Neural cell (in vitro differentiated cells): ENCODE results near the gene RALA. TPM values are rescaled to one million over a fixed set of nuclear protein-coding genes. Genes with fewer than 3 reads are reported as not detected.

Source experiments
- H2AFZ ChIP-seq: fragments of 200-600, 300-800 bp; sonication (generic), shearing (Covaris generic); 2 replicates; pipeline ENCODE4 v1.6.0; 2014; ENCODE audit warnings: low read depth, mild to moderate bottlenecking, antibody characterized with exemption, low read length, moderate library complexity
- H3F3A ChIP-seq: fragments of 200-600 bp; shearing (Covaris generic); 2 replicates; pipeline ENCODE4 v1.6.1; 2016; ENCODE audit warnings: mild to moderate bottlenecking, moderate library complexity, mixed read lengths, antibody characterized with exemption, low read length; ENCODE audit not compliant: insufficient read depth, poor library complexity, severe bottlenecking
- H3K27ac ChIP-seq: fragments of 200-600, 300-800 bp; sonication (generic), shearing (Covaris generic); 2 replicates; pipeline ENCODE4 v1.5.1; 2014; ENCODE audit warnings: mild to moderate bottlenecking, low read length, moderate library complexity
- H3K27me3 ChIP-seq: fragments of 300-800, 200-600 bp; sonication (generic), shearing (Covaris generic); 2 replicates; pipeline ENCODE4 v1.6.0; 2014; ENCODE audit warnings: mild to moderate bottlenecking, low read depth, low read length, moderate library complexity; ENCODE audit not compliant: insufficient read depth
- H3K36me3 ChIP-seq: fragments of 300-800, 200-600 bp; sonication (generic), shearing (Covaris generic); 2 replicates; pipeline ENCODE4 v1.5.1; 2014; ENCODE audit warnings: mild to moderate bottlenecking, antibody characterized with exemption, low read length, moderate library complexity; ENCODE audit not compliant: insufficient read depth
- H3K4me2 ChIP-seq: fragments of 300-800, 200-600 bp; sonication (generic), shearing (Covaris generic); 2 replicates; pipeline ENCODE4 v1.6.0; 2014; ENCODE audit warnings: mild to moderate bottlenecking, low read length
- H3K4me3 ChIP-seq: fragments of 300-800, 200-600 bp; sonication (generic), shearing (Covaris generic); 2 replicates; pipeline ENCODE4 v1.5.1; 2014; ENCODE audit warnings: mild to moderate bottlenecking, low read length, moderate library complexity
- H3K79me2 ChIP-seq: fragments of 200-600 bp; shearing (Covaris generic); replicated peaks from 2 replicates; pipeline ENCODE4 v1.6.0; 2014; ENCODE audit warnings: mild to moderate bottlenecking, low read length, moderate library complexity; ENCODE audit not compliant: insufficient read depth
- H3K9ac ChIP-seq: fragments of 300-800, 200-600 bp; sonication (generic), shearing (Covaris generic); 2 replicates; pipeline ENCODE4 v1.6.1; 2016; ENCODE audit warnings: mild to moderate bottlenecking, low read length, mixed read lengths
- H3K9me2 ChIP-seq: fragments of 200-600 bp; shearing (Covaris generic); 2 replicates; pipeline ENCODE4 v1.6.1; 2016; ENCODE audit warnings: mild to moderate bottlenecking, low read length, mixed read lengths; ENCODE audit not compliant: insufficient read depth
- H3K9me3 ChIP-seq: fragments of 200-600, 300-800 bp; sonication (generic), shearing (Covaris generic); 2 replicates; pipeline ENCODE4 v1.6.1; 2016; ENCODE audit warnings: mild to moderate bottlenecking, mixed run types, low read length, moderate library complexity, mixed read lengths
- H4K20me1 ChIP-seq: fragments of 200-600 bp; shearing (Covaris generic); 2 replicates; pipeline ENCODE4 v1.6.1; 2016; ENCODE audit warnings: mild to moderate bottlenecking, mixed run types; ENCODE audit not compliant: insufficient read depth
- CTCF ChIP-seq: fragments of 450-650 bp; IDR thresholded peaks from 2 replicates; pipeline ENCODE4 v1.5.1; 2014; ENCODE audit warnings: antibody characterized with exemption, mild to moderate bottlenecking, moderate library complexity; ENCODE audit not compliant: poor library complexity, severe bottlenecking
- EP300 ChIP-seq: fragments of 450-650 bp; conservative IDR thresholded peaks from 2 replicates; pipeline ENCODE4 v1.6.1; 2014; ENCODE audit warnings: antibody characterized with exemption, mild to moderate bottlenecking, moderate library complexity; ENCODE audit not compliant: poor library complexity, severe bottlenecking
- EZH2 ChIP-seq: fragments of 200-600, 300-800 bp; shearing (Covaris generic), sonication (generic); IDR thresholded peaks from 2 replicates; pipeline ENCODE4 v1.6.1; 2014; ENCODE audit warnings: antibody characterized with exemption, low read length, borderline replicate concordance, mild to moderate bottlenecking; ENCODE audit not compliant: insufficient read depth, poor library complexity, severe bottlenecking
- MXI1 ChIP-seq: fragments of 450-650 bp; conservative IDR thresholded peaks from 2 replicates; pipeline ENCODE4 v1.6.1; 2014; ENCODE audit warnings: antibody characterized with exemption, mild to moderate bottlenecking; ENCODE audit not compliant: poor library complexity, severe bottlenecking
- POLR2AphosphoS5 ChIP-seq: IDR thresholded peaks from 2 replicates; pipeline ENCODE4 v1.6.1; 2012
- RAD21 ChIP-seq: fragments of 450-650 bp; conservative IDR thresholded peaks from 2 replicates; pipeline ENCODE4 v1.6.1; 2014; ENCODE audit warnings: antibody characterized with exemption, mild to moderate bottlenecking, moderate library complexity
- REST ChIP-seq: IDR thresholded peaks from 2 replicates; pipeline ENCODE4 v1.6.1; 2012; ENCODE audit warnings: borderline replicate concordance
- SMC3 ChIP-seq: fragments of 450-650 bp; conservative IDR thresholded peaks from 2 replicates; pipeline ENCODE4 v1.6.1; 2014; ENCODE audit warnings: antibody characterized with exemption, mild to moderate bottlenecking, moderate library complexity; ENCODE audit not compliant: poor library complexity
- TAF1 ChIP-seq: IDR thresholded peaks from 2 replicates; pipeline ENCODE4 v1.6.1; 2012; ENCODE audit warnings: low read depth
- polyA plus RNA-seq: library from polyadenylated mRNA; depleted of rRNA; stranded (reverse); fragments of >200 nt; gene quantifications from 2 replicates; pipeline ENCODE4 v1.2.3, GENCODE V29; 2014

The RALA gene
- polyA plus RNA-seq, 1 donor from 2014 or later, result 36.2 TPM

GRCh38 chr7:39577229-39577874 lies 46.0 kb upstream of the RALA start:
- no peaks in the 10 kb centered on the region for H3K27me3 ChIP-seq
- no peak overlapping the region for H3K27ac ChIP-seq
- no peaks in the 10 kb centered on the region for H3K9me2 ChIP-seq
- peaks cover under 1% of the 10 kb centered on the region for H3K79me2 ChIP-seq
- no peaks in the 10 kb centered on the region for H3F3A ChIP-seq
- H3K4me2 ChIP-seq, result no peak overlapping the region
- H3K9me3 ChIP-seq, result no peaks in the 10 kb centered on the region
- H3K4me3 ChIP-seq, result no peak overlapping the region
- peaks cover 2% of the 10 kb centered on the region for H3K36me3 ChIP-seq
- no peak overlapping the region for H3K9ac ChIP-seq
- no peaks in the 10 kb centered on the region for H4K20me1 ChIP-seq
- H2AFZ ChIP-seq, result no peak overlapping the region
- no peak for TF ChIP-seq EP300
- no peak for TF ChIP-seq POLR2AphosphoS5
- TF ChIP-seq CTCF, result no peak

GRCh38 chr7:39580149-39580874 lies 43.1 kb upstream of the RALA start:
- H3K9ac ChIP-seq, result no peak overlapping the region
- no peak overlapping the region for H3K27ac ChIP-seq
- H3K9me3 ChIP-seq, result no peaks in the 10 kb centered on the region
- H3K4me3 ChIP-seq, result no peak overlapping the region
- no peaks in the 10 kb centered on the region for H3K36me3 ChIP-seq
- H3F3A ChIP-seq, result no peaks in the 10 kb centered on the region
- no peaks in the 10 kb centered on the region for H3K9me2 ChIP-seq
- no peaks in the 10 kb centered on the region for H3K79me2 ChIP-seq
- no peak overlapping the region for H3K4me2 ChIP-seq
- TF ChIP-seq CTCF (peak; percentile 94), MXI1 (peak; percentile 88), TAF1 (no peak), RAD21 (peak; percentile 93), SMC3 (peak; percentile 92), EZH2 (no peak)
- H3K27me3 ChIP-seq, result no peaks in the 10 kb centered on the region
- H4K20me1 ChIP-seq, result no peaks in the 10 kb centered on the region
- H2AFZ ChIP-seq, result no peak overlapping the region

GRCh38 chr7:39582536-39582935 lies 40.8 kb upstream of the RALA start:
- H3K27me3 ChIP-seq, result no peaks in the 10 kb centered on the region
- H3K4me3 ChIP-seq, result no peak overlapping the region
- no peaks in the 10 kb centered on the region for H3K9me2 ChIP-seq
- H3K27ac ChIP-seq, result no peak overlapping the region
- H3F3A ChIP-seq, result no peaks in the 10 kb centered on the region
- H3K79me2 ChIP-seq, result no peaks in the 10 kb centered on the region
- no peak overlapping the region for H2AFZ ChIP-seq
- H3K9me3 ChIP-seq, result no peaks in the 10 kb centered on the region
- no peaks in the 10 kb centered on the region for H3K36me3 ChIP-seq
- H3K4me2 ChIP-seq, result no peak overlapping the region
- no peak for TF ChIP-seq POLR2AphosphoS5
- no peak for TF ChIP-seq RAD21
- no peak for TF ChIP-seq REST
- TF ChIP-seq EZH2, result no peak
- no peak for TF ChIP-seq SMC3
- TF ChIP-seq CTCF, result no peak
- TF ChIP-seq TAF1, result no peak
- TF ChIP-seq MXI1, result no peak
- TF ChIP-seq EP300, result no peak
- no peaks in the 10 kb centered on the region for H4K20me1 ChIP-seq
- H3K9ac ChIP-seq, result no peak overlapping the region
